Cardiac septum (tissue), 1 donor: Measurements from ENCODE around the gene FGD3. TPM values are rescaled to one million over a fixed set of nuclear protein-coding genes. Genes with fewer than 3 reads are reported as not detected.
A peak's percentile ranks its signal among the peaks of the same experiment; 100 is the strongest.

Experiments used
- DNase-seq: peaks from one replicate; pipeline ENCODE4 v3.0.0-alpha.2; 2020; ENCODE audit warnings: low spot score
- intact Hi-C: fragments of 100-400 bp; cut with DNase I; formaldehyde crosslinking; loops from one replicate; pipeline ENCODE4 v1.14.0; 2022
- total RNA-seq: library from RNA; stranded (reverse); fragmentation: NEBNext Ultra II Directional; extraction: Animal tissue kit (Norgen Biotek cat#: 25700); gene quantifications from one replicate; pipeline ENCODE4 v1.2.1, GENCODE V29; 2021
- donor health status: DM: no; HTN: no; CAD: no.

FGD3 gene
- total RNA-seq, 1 donor from 2014 or later: 2.6 TPM

DNA sequence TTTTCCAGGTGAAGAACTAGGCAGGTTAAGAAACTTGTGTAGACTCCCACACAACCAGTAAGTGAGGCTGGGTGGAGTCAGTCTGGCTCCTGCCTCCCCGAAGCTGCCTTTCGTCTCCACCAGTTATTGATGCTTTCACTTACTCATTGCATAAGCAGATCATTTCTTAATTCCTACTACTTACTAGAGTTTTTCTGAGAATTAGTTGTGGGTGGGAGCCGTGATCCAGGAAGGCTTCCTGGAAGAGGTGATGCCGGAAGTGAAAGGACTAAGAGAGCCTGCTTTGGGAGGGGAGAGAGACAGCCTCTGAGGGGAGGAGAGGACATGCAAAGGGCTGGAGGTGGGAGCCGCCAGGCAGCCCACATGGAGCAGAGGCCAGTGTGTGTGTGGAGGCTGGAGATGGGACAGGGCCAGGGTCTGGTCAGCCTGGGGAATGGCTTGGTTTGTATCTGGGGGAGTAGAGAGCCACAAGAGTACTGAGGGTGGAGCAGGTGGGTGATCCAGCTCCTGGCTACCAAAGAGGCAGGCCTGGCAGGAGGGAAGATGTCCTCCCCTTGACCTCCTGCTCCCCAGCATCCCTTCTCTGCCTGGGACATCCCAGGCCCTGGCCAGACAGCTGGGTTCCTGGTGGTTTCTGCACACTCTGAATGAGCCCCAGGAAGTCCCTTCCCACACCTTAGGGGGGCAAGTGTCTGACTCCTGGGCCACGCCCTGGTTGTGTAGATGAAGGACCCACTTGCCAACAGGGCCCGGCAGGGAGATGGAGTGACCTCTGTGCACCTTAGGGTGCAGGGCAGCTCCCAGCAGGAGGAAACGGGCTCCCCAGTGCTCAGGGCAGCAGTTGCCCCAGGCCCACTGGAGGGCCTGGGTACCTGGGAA, 136.5 kb downstream of the FGD3 start:
- intact Hi-C loops: no loop called here
- DNase-seq: peak; percentile 51

DNA sequence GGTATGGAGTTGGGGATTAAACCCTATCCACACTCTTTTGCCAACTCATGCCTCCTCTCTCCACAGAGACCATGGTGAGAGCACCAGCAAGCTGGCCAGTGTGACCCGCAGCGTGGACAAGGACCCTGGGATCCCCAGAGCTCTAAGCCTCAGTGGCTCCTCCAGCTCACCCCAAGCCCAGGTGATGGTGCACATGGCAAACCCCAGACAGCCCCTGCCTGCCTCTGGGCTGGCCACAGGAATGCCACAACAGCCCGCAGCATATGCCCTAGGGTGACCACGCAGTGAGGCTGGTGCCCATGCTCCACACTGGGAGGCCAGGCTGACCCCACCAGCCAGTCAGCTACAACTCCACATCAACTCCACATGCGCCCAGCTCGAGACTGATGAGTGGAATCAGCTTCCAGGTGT, 137.2 kb downstream of the FGD3 start:
- intact Hi-C loops: no loop called here
- DNase-seq: peak; percentile 38

DNA sequence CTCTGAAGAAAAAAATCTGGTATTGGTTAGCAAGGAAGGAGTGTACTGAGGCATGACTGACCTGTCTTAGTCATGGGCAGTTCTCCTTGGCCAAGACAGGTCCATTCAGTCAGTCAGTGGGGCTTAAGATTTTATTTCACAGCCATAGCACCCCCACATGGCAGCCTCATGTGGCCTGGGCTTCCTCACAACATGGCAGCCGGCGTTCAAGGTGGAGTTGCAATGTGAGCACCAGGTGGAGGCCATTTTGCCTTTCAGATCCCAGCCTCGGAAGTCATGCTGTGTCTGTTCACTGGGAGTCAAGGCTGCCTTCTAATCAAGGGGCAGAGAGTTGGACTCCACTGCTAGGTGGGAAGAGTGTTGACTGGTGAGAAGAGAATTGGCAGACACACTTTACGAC, 138.4 kb downstream of the FGD3 start:
- intact Hi-C loops: no loop called here

More for the DNA sequence above, 138.4 kb downstream of the FGD3 start:
- DNase-seq: peak; percentile 36

Other genes with a start within 250 kb of the FGD3 start
- 39.5 TPM for gene BICD2, start 182.7 kb upstream of the FGD3 start, total RNA-seq
- 7.7 TPM for gene ZNF484, start 69.5 kb upstream of the FGD3 start, total RNA-seq
- 1.1 TPM for gene SUSD3, start 111.2 kb downstream of the FGD3 start, total RNA-seq
- gene CARD19, start 148.7 kb downstream of the FGD3 start, total RNA-seq: 45.1 TPM
- 46.4 TPM for gene NINJ1, start 186.7 kb downstream of the FGD3 start, total RNA-seq
- gene WNK2, start 236.6 kb downstream of the FGD3 start, total RNA-seq: 123 TPM